Type B pancreatic cell (in vitro differentiated cells): ENCODE results near the gene SZT2. TPM values are rescaled to one million over a fixed set of nuclear protein-coding genes. Genes with fewer than 3 reads are reported as not detected.

ENCODE experiments used
- DNase-seq: peaks from one replicate; pipeline ENCODE4 v3.0.0; 2021; ENCODE audit warnings: mixed read lengths; ENCODE audit not compliant: unreplicated experiment; ENCODE audit errors: extremely low spot score
- H3K27ac Mint-ChIP-seq: 2 replicates; pipeline ENCODE4 v1.8.0; 2021; ENCODE audit warnings: mild to moderate bottlenecking, mixed read lengths
- H3K27me3 Mint-ChIP-seq: 2 replicates; pipeline ENCODE4 v1.8.0; 2021; ENCODE audit warnings: mixed read lengths
- H3K36me3 Mint-ChIP-seq: 2 replicates; pipeline ENCODE4 v1.8.0; 2021; ENCODE audit warnings: mixed read lengths
- H3K4me1 Mint-ChIP-seq: one replicate; pipeline ENCODE4 v1.8.0; 2021; ENCODE audit warnings: mixed read lengths; ENCODE audit not compliant: unreplicated experiment
- H3K4me3 Mint-ChIP-seq: 2 replicates; pipeline ENCODE4 v1.8.0; 2021; ENCODE audit warnings: mild to moderate bottlenecking, mixed read lengths
- H3K9me3 Mint-ChIP-seq: 2 replicates; pipeline ENCODE4 v1.8.0; 2021; ENCODE audit warnings: mixed read lengths
- CTCF ChIP-seq: fragments of 200-600 bp; sonication (generic); conservative IDR thresholded peaks from 2 replicates; pipeline ENCODE4 v1.5.0; 2021; ENCODE audit warnings: antibody characterized with exemption, mild to moderate bottlenecking
- total RNA-seq: library from RNA; stranded (reverse); gene quantifications from 2 replicates; pipeline ENCODE4 v1.2.1, GENCODE V29; 2021; ENCODE audit warnings: low replicate concordance

SZT2 gene
- total RNA-seq, 1 donor from 2014 or later, result 65.7 TPM

GRCh38 chr1:43386676-43387075, 3.0 kb upstream of the SZT2 start:
- no peaks in the 10 kb centered on the region for H3K9me3 Mint-ChIP-seq
- H3K4me3 Mint-ChIP-seq, result no peak overlapping the region
- peak overlapping the region; percentile 13 for H3K27ac Mint-ChIP-seq
- H3K4me1 Mint-ChIP-seq, result peaks cover 35% of the 10 kb centered on the region
- DNase-seq, result no peak
- H3K27me3 Mint-ChIP-seq, result no peaks in the 10 kb centered on the region
- H3K36me3 Mint-ChIP-seq, result peaks cover 14% of the 10 kb centered on the region
- TF ChIP-seq CTCF, result no peak

DNA sequence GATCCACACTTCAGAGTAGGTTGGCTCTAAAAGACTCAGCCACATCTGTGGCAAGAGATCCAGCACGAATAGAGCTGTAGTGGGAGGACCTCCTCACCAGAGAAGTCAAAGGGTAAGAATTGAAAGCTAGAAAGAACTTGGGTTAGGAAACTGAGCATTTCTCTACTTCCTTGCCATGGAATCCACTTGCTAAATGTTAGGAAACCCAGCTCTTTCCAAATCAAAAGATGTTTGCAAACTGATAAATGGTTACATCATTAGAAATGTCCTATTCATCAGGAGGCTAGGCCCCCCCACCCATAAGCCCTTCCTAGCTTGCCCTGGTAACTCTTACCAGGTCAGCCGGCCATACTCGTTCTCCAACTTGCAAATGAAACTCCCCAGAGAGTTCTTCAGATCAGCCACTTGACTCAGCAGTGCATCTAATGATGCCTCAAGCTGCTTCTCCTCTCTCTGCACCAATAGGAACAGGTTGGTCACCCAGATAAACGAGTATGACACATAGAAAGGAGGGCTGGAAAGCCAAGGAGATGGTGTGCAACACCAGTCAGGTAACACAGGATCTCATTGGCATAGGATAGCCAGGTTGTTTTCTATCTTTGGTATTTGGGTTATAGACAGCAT, 1.6 kb upstream of the SZT2 start:
- peaks cover 29% of the 10 kb centered on the region for H3K4me1 Mint-ChIP-seq
- H3K27me3 Mint-ChIP-seq, result no peaks in the 10 kb centered on the region
- no peak for TF ChIP-seq CTCF
- H3K27ac Mint-ChIP-seq, result peak overlapping the region; percentile 100
- H3K9me3 Mint-ChIP-seq, result no peaks in the 10 kb centered on the region
- DNase-seq, result no peak
- H3K36me3 Mint-ChIP-seq, result peaks cover 14% of the 10 kb centered on the region
- peak overlapping the region; percentile 100 for H3K4me3 Mint-ChIP-seq

GRCh38 chr1:43388613-43389012, 1.1 kb upstream of the SZT2 start:
- no peak for DNase-seq
- H3K27ac Mint-ChIP-seq, result peak overlapping the region; percentile 100
- H3K27me3 Mint-ChIP-seq, result no peaks in the 10 kb centered on the region
- peak overlapping the region; percentile 100 for H3K4me3 Mint-ChIP-seq
- peaks cover 18% of the 10 kb centered on the region for H3K36me3 Mint-ChIP-seq
- no peaks in the 10 kb centered on the region for H3K9me3 Mint-ChIP-seq
- H3K4me1 Mint-ChIP-seq, result peaks cover 27% of the 10 kb centered on the region
- no peak for TF ChIP-seq CTCF

- Mint-ChIP-seq H3K4me1 (peaks cover 27% of the 10 kb centered on the region), H3K36me3 (peaks cover 17% of the 10 kb centered on the region), H3K4me3 (peak overlapping the region; percentile 8), H3K27me3 (no peaks in the 10 kb centered on the region), H3K9me3 (no peaks in the 10 kb centered on the region), H3K27ac (no peak overlapping the region)
- no peak for TF ChIP-seq CTCF
- no peak for DNase-seq
Observed at GRCh38 chr1:43392702-43393101, 3.0 kb downstream of the SZT2 start.

GRCh38 chr1:43395523-43395922, 5.8 kb downstream of the SZT2 start:
- Mint-ChIP-seq H3K36me3 (peaks cover 19% of the 10 kb centered on the region), H3K9me3 (no peaks in the 10 kb centered on the region), H3K4me1 (peaks cover 8% of the 10 kb centered on the region), H3K27ac (no peak overlapping the region), H3K4me3 (no peak overlapping the region), H3K27me3 (no peaks in the 10 kb centered on the region)
- no peak for TF ChIP-seq CTCF
- no peak for DNase-seq
